Fibroblast of skin of left quadriceps (primary cell): ENCODE data around the gene PIKFYVE.
"Not testable (repeated sequence)": the region's sequence is repeated elsewhere in the genome, so short reads cannot be mapped to it uniquely, and the experiment has no call there.

Experiments used
- DNase-seq, 2 experiments: peaks; one replicate each; pipeline ENCODE4 v3.0.0-alpha.2; 2013; ENCODE audit warnings: low read depth in 2 of 2

The PIKFYVE gene

DNA sequence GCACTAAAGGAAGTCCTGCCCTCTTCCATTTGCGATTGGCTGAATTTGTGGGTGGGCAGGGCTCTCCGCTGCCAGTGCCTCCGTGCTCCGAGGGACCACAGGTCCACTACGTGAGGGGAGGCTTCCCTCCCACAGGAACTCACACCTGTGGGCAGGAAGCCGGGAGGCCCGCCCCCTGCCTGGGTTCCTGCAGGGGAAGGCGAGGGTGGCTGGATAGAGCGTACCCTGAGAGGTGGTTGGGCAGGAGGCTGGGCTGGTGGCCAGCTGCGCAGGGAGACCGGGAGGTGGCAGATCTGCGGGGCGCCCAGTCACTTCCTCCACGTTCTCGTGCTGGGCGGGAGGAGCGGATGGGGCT is 93.6 kb downstream of the PIKFYVE start:
- no peak for DNase-seq

DNA sequence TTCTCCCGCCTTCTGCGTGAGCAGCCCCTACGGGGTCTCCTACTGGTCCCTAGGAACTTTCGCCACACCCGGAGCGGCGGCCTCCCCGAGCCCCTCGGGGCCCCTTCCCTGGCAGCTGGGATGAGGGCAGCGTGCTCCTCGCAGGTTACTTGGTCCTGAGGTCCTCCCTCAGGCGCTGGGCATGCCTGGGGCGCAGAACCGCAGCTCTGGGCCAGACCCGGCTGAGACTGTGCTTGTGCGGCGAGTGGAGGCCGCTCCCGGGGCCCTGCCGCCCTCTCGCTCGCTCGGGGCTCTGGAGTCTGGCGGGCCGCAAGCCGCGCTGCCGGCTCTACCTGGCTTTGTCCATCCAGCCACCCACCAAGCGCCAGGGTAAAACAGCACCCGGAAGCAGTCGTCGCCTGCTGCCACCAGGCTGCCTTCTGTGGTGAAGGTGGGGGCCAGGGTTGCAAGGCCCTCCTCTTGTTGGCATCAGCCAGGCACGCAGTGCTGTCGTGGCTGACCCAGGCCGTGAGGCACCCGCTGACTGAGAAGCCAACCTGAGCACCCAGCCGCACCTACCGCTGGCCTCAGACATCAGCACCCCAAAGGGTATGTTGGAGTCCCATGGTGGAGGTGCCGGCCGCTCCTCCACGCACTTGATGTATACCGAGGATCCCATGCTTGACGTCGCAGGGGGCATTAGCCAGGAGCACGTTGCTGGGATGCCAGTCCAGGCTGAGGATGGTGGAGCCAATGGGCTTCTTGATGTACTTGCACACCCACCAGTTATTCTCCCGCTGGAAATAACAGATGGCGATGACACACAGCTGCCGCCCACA is 94.4 kb downstream of the PIKFYVE start:
- no peak for DNase-seq

DNA sequence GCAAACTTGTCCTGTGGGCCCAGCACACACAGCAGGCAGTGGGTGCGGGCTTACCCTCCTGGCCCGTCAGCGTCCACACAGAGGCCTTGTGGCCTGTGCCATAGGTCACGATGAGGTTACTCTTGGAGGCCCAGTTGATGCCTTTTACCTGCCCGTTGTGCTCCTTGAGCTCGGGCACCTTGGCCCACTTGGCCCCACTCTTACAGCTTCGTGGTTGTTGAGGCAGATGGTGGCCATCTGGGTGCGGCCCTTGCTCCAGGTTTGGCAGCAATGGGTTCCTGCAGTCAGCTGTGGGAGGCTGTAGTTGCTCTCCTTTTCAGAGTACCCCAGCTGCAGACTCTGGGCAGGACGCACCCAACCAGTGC is 95.0 kb downstream of the PIKFYVE start:
- DNase-seq = no peak

DNA sequence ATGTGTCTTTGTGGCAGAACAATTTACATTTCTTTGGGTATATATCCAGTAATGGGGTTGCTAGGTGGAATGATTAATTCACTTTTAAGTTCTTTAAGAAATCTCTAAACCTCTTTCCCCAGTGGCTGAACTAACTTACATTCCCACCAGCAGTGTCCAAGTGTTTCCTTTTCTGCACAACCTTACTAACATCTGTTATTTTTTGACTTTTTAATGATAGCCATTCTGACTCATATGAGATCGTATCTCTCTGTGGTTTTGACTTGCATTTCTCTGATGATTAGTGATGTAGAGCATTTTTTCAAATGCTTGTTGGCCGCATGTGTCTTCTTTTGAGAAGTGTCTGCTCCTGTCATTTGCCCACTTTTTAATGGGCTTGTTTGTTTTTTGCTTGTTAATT is 97.4 kb downstream of the PIKFYVE start:
- DNase-seq = peak; percentile 81 to 84

DNA sequence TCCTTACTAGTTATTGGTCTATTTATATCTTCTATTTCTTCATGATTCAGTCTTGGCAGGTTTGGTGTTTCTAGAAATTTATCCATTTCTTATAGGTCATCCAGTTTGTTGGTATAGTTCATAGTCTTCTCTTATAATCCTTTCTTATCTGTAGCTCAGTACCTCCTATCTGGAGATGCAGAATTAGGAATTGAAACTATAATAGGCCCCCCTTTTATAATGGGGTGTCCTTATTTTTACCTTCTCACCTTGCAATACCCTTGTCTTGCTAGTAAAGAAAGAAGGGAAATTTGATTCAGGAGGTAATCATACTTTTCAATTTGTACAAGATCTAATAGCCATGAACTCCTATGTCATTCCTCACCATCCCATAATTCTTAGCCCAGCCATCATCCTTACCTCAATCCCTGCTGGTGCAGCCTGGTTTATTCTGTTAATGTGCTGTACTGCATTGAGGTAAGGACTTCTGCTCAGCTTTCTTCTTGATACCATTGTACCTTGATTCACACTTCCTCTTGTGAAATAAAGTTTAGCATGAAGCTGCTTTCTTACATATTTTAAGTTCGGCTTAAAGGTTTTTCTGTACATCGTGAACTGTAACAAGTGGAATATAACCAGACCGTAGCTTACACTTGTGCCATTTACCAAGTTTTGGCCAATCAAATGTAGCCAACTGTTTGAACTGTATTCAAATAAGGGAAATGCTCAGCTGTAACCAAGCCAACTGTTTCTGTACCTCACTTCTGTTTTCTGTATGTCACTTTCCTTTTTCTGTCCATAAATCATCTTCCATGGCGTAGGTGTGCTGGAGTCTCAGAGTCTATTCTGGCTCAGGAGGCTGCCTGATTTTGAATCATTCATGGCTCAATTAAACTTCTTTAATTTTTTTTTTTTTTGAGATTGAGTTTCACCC is 100.4 kb downstream of the PIKFYVE start:
- no peak for DNase-seq

DNA sequence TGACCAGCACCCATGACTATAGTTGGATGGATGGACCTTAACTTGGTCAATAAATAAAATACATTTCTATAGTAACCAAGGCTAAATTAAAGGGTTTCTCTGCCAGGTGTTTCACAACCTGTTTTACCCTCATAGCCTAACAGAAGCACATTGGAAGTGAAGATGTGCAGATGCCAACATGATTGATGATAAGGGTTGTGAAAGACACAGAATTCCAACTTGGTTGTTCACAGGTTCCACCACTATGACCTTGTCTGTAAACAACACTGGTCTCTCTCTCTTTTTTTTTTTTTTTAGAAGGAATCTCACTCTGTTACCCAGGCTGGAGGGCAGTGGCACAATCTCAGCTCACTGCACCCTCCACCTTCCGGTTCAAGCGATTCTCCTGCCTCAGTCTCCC is 103.0 kb downstream of the PIKFYVE start:
- DNase-seq = no peak

DNA sequence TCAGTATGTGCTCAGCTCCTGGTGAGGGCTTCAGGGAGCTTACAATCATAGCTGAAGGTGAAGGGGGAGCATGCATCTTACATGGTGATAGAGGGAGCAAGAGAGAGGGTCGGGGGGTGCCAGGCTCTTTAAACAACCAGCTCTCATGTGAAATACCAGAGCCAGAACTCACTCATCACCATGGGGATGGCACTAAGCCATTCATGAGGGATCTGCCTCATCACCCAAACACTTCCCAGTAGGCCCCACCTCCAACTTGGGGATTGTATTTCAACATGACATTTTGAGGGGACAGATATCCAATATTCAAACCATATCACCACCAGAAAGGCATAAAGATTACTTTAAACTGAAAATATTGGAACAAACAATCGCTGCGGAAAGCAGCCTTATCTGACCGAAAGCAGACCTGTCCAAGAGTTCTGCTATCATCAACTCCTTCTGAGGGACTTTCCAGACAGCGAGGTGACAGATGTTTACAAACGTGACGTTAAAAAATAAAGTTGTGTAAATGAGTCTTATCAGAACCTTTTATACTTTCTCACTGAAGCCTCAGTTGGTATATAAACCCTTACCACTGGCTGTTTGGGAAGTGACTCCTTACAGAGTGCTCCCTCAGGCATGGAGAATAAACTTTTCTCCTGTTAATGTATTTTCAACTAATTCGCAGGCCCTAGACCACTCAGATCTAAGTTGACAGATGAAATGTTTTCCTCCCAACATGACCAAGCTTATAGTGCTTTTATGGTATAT is 105.0 kb downstream of the PIKFYVE start:
- DNase-seq = no peak

DNA sequence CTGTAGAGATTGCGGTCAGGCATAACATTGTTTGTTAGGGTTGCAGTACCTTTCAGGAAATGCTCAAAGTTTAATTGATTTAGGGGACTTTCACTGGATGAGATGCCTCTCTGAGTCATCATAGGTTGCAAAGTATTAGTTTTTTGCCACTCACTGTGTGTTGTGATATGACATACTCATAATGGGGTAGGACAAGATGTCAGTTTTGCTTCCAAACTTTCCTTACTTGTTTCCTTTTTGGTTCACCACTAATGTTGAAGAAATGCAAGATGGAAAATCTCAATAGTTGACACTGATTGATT is 105.5 kb downstream of the PIKFYVE start:
- no peak for DNase-seq

DNA sequence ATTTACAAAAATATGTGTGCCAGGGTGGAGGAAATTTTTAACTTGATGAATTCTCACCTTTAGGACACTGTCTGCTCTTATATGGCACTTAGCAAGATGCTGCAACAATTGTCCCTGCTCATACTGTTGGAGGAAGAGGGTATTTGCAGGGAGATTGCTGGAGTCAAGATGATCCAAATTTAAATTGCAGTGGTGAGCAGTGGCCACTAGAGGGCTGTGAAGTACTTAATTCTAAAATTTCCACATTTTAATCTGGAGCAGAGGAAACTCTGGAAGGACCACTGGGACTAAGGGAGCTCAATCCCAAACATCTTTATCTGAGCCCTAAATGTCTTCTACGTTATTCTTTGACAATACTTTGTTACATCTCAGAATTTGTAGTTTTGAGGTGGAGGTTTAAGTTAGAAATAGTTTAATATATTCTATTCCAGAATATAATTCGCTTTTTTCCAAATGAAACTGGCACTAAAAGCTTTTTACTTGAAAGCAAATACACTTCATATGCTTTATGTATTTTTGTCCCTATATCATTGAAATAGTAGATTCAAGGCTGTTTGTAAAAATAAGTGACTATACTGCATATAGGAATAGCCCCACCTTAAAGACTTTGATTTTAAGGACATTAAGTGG is 107.5 kb downstream of the PIKFYVE start:
- DNase-seq = peak in 1 of 2 experiments; percentile 25

DNA sequence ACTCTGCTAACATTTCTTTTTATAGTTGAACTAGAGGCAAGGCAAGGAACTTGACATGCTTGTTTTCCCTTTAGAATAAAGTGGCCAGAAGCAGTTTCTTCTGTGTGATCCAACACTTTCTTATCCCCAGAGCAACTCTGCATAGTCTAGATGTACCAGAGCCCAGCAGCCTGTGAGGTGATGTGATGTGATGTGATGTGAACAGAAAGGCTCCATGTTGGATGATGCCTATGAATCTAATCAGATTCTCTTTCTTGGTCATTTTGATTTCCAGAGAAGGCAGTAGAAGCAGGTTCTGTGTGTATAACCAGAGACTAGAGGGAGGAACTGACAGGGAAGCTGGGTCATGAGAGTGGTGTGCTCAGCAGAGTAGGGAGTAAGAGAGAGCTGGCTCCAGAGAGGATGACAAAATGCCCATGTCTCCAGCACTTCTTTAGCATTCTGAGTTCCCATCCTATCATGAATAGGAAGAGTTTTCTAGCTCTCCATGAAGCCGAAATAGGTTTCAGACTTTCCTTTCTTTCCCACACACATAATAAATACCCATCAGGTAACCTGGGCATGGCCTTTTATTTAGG is 109.5 kb downstream of the PIKFYVE start:
- DNase-seq = no peak

DNA sequence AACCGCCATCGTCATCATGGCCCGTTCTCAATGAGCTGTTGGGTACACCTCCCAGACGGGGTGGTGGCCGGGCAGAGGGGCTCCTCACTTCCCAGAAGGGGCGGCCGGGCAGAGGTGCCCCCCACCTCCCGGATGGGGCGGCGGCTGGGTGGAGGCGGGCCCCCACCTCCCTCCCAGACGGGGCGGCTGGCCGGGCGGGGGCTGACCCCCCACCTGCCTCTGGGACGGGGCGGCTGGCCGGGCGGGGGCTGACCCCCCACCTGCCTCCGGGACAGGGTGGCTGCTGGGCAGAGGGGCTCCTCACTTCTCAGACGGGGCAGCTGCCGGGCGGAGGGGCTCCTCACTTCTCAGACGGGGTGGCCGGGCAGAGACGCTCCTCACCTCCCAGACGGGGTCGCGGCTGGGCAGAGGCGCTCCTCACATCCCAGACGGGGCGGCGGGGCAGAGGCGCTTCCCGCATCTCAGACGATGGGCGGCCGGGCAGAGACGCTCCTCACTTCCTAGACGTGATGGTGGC is 111.3 kb downstream of the PIKFYVE start:
- not testable (repeated sequence) for DNase-seq

DNA sequence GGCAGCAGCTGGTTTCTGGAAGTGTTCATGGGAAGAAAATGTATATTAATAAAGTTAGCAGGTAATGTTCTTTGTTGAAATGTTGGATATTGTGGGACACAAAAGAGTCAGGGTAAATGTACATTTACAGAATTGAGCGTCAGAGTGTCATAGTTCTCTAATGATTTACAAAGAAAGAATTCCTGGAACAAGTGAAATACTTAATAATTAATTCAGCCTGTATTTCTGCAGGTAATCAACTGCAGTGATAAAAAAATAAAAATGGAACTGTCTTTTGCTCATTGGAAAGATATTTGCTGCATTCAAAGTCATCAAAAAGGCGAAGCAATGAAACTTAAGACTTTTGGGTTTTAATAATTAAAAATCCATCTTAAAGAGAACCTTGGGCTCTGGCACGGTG is 113.1 kb downstream of the PIKFYVE start:
- DNase-seq = no peak

DNA sequence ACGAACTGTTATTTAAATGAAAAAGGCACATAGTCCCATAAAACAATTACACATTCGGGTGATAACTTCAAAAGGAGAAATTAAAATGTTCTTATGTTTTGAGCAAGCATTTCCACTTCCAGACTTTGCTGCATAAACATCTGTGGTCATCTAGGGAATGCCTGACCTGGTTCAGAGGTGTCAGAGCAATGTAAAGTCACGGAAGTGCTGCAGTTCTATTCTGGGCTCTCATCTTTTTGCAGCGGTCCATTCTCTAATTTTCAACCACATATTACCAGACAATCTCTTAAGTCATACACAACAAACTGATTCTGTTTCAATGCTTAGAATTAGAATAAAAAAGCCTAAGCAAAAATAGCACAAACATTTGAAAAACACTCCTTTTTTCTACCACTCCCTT is 118.6 kb downstream of the PIKFYVE start:
- no peak for DNase-seq

DNA sequence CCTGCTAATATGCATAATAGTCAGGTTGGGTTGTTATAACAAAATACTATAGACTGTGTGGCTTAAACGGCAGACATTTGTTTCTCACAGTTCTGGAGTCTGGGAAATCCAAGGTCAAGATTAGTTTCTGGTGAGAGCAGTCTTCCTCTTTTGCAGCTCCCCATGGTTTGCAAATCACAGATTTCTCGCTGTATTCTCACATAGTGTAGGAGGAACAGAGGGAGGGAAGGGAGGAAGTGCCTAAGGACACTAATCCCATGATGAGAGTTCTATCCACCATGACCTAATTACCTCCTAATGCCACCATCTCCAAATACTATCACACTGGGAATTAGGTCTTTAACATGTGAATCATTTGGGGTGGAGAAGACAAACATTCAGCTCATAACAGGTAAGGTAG is 120.5 kb downstream of the PIKFYVE start:
- DNase-seq = no peak

DNA sequence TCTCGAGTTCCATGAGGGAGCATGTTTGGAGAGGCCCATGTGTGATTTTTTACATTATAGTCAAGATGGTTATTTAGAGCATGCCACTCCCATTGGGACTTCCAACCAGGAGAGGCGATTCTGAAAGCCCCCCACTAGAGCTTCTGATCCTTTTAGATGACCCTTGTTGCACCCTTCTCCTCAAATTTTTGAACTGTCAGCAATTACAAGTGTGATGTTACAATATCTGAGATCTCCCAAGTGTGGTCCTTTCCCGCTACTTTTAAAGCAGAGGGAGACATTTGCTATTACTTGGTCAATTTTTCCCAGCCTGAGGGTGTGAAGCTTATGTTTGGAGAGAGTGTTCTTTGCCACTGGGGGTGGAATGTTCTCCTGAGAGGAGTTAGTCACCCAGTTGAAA is 123.9 kb downstream of the PIKFYVE start:
- DNase-seq = no peak

DNA sequence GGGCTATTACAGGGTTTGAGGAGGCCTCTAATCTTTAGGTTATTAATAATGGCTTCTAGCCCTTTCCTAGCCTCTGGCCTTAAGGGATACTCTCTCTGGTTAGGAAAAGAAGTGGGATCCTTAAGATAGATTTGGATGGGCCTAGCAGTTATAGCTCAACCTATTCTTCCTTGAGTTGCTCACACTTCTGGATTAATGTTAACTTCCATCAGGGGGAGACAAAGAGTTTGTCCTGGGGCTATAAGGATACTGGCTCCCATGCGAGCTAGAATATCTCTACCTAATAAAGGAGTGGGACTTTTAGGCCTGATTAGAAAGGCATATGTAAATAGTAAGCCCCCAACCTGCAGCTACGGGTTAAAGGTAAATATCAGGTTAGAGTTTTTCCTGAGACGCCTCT is 126.2 kb downstream of the PIKFYVE start:
- no peak for DNase-seq

DNA sequence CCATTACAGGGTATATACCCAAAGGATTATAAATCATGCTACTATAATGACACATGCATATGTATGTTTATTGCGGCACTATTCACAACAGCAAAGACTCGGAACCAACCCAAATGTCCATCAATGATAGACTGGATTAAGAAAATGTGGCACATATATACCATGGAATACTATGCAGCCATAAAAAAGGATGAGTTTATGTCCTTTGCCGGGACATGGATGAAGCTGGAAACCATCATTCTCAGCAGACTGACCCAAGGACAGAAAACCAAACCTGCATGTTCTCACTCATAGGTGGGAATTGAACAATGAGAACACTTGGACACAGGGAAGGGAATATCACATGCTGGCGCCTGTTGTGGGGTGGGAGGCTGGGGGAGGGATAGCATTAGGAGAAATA is 130.7 kb downstream of the PIKFYVE start:
- not testable (repeated sequence) for DNase-seq

DNA sequence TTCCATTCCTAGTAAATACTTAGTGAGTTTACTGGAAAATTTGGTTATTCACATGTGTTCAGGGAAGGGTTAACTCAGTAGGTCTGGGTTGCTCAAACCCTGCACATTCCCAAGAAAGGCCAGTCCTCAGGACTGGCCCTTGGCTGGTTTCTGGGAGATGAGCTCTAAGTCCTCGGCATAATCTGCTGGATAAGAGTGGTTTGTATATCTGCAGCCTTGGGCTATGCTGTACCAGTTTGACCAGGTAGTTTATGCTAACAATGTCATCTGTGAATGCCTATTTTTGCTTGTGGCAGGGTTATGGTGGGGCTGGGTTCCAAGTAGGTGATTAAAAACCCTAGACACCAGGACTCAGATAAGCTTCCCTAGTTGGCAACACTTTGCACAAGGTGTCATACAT is 133.1 kb downstream of the PIKFYVE start:
- DNase-seq = no peak

DNA sequence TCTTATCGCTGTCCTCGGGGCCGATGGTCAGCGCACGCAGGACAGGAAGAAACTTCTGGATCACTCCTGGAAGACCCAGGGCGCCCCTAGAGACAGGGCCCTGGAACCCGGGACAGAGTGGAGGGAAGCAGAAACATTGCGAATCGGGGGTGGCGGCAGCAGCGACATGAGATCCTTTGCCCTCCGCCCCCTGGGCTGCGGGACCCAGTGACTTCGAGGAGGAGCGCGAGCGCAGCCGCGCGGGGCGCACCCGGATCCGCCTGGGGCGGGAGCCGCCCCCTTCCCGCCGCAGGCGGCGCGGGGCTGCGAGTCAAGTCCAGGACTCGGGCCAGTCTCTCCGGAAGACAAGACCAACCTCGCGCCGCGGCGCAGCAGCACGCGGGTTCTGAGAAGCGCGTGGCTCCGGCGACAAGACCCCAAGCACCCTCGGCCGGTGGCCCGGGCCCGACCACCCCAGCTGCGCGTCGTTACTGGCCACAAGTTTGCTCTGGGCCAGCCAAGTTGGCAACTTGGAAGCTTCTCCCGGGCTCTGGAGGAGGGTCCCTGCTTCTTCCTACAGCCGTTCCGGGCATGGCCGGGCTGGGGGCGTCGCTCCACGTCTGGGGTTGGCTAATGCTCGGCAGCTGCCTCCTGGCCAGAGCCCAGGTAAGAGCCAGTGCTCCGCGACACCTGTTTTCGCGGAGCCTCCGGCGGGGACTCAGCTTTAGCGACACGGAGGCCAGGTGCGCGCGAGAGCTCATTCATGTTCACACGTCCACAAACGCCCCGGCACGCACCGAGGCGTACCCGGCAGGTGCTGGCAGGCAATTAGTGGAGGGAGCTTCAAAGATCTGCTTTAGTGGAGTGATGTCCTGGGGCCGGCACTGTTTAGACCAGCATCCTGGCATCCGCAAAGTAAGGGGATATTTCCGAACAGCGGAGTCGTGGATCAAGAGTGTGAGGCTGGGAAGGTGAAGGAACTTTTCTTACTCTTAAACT is 140.7 kb downstream of the PIKFYVE start, which contains the start of gene PTH2R:
Gene PTH2R (plus strand): TSS at position 319 of the 978 bp plus-strand sequence. CDS start 252 bp downstream, at position 571.
- DNase-seq = no peak

DNA sequence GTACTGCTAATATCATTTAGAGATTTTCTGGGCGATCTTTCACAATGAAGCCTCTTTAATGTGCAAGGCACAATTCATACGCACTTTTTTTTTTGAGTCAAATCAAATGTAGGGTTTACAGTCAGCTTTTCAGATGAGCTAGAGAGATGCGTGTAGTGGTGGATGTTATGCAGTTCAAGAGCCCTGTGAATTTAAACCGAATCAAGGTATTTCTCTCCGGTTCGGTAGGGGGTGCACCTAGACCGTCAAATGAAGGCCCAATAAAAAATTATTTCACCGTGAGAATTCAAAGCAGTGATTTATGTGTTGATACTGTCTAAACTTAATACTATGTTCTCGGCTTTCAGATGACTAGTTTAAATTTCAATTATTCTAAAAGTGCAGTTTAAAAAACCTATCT is 141.6 kb downstream of the PIKFYVE start:
- DNase-seq = no peak
